Endothelial cell of umbilical vein (primary cell): ENCODE measurements around the gene GRK4.

Experiments
- CTCF ChIP-seq, 2 donors: IDR thresholded peaks; 1 replicate in 1 of 2; 2 replicates in 1 of 2; pipeline ENCODE4 v1.5.1; 2011; ENCODE audit warnings: low read length in 2 of 2, mild to moderate bottlenecking in 2 of 2, moderate library complexity in 2 of 2, control low read depth in 1 of 2, inconsistent platforms in 1 of 2, low read depth in 1 of 2; ENCODE audit not compliant: insufficient read depth in 1 of 2; ENCODE audit errors: extremely low read depth in 1 of 2
- EZH2 ChIP-seq: IDR thresholded peaks from 2 replicates; pipeline ENCODE4 v1.6.1; 2012; ENCODE audit warnings: borderline replicate concordance, low read depth, mild to moderate bottlenecking, moderate library complexity, low read length, inconsistent platforms; ENCODE audit not compliant: severe bottlenecking
- FOS ChIP-seq: IDR thresholded peaks from 2 replicates; pipeline ENCODE4 v1.6.1; 2011; ENCODE audit warnings: mild to moderate bottlenecking, low read length, moderate library complexity, borderline replicate concordance; ENCODE audit not compliant: insufficient read depth
- GATA2 ChIP-seq: IDR thresholded peaks from 2 replicates; pipeline ENCODE4 v1.7.0; 2011; ENCODE audit warnings: low read depth, mild to moderate bottlenecking, moderate library complexity, mixed read lengths, low read length; ENCODE audit not compliant: insufficient read length, insufficient read depth
- JUN ChIP-seq: IDR thresholded peaks from 2 replicates; pipeline ENCODE4 v1.6.1; 2011; ENCODE audit warnings: borderline replicate concordance, low read depth; ENCODE audit not compliant: insufficient read length, insufficient read depth
- MAX ChIP-seq: IDR thresholded peaks from 2 replicates; pipeline ENCODE4 v1.6.1; 2011; ENCODE audit not compliant: insufficient read depth, insufficient read length
- MYC ChIP-seq: IDR thresholded peaks from one replicate; pipeline ENCODE4 v1.6.1; 2011; ENCODE audit warnings: mild to moderate bottlenecking, low read depth, low read length
- POLR2A ChIP-seq: IDR thresholded peaks from 2 replicates; pipeline ENCODE4 v1.6.1; 2012; ENCODE audit warnings: low read depth, mild to moderate bottlenecking, control low read depth, low read length
- POLR2AphosphoS5 ChIP-seq: IDR thresholded peaks from 2 replicates; pipeline ENCODE4 v1.6.1; 2012; ENCODE audit warnings: low read depth, mild to moderate bottlenecking, control low read depth, low read length, moderate library complexity; ENCODE audit not compliant: insufficient read depth

GRCh38 chr4:2923141-2923551, 40.2 kb upstream of the GRK4 start:
- TF ChIP-seq MYC (no peak), CTCF (IDR thresholded peaks at IDR 0.05; ENCODE audit: extremely low read depth in 1 of 2, insufficient read depth in 1 of 2, low read depth in 1 of 2, low read length in 2 of 2) (no peak), POLR2AphosphoS5 (no peak), POLR2A (no peak), EZH2 (no peak), JUN (no peak), MAX (no peak), FOS (no peak), GATA2 (no peak)
